HG02973 (cell line): ENCODE results near the gene TRIM63.
A peak's percentile ranks its signal among the peaks of the same experiment; 100 is the strongest.

Experiments used
- ATAC-seq: cut with Tn5 transposase; IDR thresholded peaks from one replicate; pipeline ENCODE4 v1.9.1; 2021; ENCODE audit warnings: moderate library complexity; ENCODE audit not compliant: unreplicated experiment

TRIM63 gene

GRCh38 chr1:26035959-26036755 is 31.3 kb downstream of the TRIM63 start:
- peak; percentile 51 for ATAC-seq

DNA sequence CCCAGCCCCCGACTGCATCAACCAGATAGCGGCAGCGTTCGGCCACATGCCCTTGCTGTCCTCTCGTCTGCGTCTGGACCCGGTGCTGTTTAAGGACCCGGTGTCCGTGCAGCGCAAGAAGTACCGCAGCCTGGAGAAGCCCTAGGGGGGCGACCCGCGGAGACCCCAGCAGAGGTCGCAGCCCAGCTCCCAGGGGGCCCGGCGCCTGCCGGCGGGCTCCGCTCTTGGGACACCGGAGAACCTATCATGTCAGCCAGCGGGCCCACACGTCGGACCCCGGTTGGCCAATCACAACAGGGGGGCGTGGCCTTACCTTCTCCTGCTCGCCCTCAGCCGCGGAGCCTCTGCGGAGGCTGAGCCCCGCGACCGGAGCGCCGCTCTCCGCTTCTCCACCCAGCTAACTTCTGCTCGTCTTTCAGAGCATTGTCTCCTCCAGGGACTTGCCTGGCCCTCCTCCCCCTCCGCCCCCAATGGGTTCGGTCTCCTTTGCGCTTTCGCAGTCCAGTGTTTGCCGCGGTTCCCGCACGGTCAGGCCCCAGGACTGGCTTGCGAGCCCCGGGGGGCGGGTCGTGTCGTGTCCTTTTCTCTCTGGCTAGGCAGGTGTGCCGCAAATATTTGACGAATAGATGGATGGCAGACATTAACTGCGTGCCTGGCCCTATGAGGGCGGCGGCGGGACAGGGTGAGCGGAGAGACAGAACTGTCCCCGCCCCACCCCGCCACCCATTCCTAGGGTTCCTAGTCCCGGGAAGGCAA is 32.0 kb downstream of the TRIM63 start:
- peak; percentile 82 for ATAC-seq

DNA sequence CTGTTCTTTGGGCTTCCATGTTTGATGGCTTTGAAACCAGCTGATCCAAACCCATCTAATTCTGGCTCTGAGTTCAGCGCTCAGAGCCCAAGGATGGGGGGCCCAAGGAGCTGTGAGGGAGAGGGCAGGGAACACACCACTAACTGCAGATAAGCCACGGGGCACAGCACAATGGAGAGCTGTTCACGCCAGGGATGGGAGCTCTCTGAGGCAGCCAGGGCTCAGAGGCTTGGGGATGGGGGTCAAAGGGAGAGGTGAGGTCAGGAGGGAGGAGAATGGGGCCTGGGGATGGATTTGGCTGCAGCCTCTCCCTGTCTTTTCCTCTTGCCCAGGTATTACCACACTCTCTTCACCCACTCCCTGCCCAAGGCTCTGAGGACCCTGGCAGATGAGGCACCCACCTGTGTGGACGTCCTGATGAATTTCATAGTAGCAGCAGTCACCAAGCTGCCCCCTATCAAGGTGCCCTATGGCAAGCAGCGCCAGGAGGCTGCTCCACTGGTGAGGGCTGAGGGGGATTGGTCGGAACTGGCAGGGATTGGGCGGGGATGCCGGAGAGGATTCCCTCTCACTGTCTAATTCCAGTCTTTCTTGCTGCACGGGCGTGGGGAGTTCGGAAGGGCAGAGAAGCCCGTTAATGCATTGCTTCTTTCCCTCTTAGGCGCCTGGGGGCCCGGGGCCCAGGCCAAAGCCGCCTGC is 32.8 kb downstream of the TRIM63 start:
- no peak for ATAC-seq

GRCh38 chr1:26032656-26033357 is 34.6 kb downstream of the TRIM63 start:
- no peak for ATAC-seq

DNA sequence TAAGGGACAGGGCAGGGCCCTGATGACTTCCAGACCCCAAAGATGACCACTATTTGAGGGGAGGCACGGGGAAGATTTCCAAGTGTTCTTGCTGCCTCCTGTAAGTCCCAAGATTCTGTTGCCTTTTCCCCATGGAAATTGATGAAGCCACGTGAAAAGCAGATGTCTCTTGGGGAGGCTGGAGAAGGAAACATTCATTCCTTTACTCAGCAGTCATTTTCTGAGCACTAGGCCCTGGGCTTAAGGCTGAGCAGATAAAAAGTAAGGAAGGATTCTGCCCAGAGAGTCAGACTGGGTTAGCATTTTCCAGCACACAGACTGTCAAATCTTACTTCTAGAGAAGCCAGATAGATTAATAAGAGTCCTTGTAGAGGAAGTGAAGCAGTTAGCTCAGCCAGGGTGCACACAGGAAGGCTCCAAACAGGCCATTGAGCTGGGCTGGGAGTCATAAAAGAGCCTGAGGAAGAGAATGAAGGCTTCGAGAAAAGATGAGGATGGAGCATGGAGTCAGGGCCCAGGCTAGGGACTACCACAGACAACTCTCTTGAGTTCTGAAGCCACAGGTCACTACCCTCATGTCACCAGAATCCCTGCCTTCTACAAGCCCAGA is 35.7 kb downstream of the TRIM63 start:
- no peak for ATAC-seq

DNA sequence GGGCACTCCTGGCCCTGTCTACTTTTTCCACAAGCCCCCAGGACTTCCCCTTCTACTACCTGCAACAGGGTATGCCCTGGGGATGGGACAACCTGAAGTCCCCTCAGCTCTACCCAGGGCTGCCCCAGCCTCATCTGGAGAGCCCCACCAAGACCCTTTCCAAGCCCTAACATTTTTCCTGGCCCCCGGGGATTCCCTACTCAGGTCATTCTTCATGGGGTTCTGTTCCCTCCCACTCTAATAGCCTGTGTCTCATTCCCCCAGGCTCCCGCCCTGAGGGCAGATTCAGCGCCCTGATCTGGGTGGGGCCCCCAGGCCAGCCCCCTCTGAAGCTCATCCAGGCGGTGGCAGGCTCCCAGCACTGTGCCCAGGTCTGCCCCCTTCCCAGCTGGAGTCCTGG is 36.2 kb downstream of the TRIM63 start:
- no peak for ATAC-seq

- ATAC-seq = no peak
Observed at GRCh38 chr1:26029864-26030481, 37.5 kb downstream of the TRIM63 start.

DNA sequence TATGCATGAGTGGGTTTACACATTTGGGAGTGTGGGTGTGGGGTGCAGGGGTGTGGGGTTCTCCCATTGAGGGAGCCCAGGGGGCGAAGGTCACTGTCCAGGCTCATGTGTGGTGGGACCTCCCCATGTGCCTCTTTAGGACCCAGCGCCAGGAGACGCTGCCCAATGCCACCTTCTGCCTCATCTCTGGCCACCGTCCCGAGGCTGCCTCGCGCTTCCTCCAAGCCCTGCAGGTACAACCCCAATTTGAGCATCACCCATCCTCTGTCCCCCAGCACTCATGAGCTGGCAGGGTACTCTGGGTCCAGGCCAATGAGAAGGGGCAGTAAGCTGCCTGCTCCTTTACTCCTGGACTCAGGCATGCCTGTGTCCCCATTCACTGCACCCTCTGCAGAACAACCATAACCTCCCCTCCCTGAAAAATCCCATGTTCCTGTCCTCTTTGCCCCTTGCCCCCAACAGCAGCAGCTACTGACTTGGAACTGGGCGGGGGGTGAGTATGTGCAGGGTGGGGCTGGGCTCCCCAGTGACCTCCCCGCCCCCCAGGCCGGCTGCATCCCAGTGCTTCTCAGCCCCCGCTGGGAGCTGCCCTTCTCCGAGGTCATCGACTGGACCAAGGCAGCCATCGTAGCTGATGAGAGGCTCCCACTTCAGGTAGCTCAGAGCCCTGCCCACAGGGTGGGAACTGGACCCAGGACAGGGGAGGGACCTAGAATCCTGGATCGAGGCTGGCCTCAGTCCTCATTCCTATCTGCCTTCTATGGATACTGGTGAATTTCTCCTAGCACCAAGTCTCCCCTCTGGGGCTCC is 38.2 kb downstream of the TRIM63 start:
- ATAC-seq = no peak

DNA sequence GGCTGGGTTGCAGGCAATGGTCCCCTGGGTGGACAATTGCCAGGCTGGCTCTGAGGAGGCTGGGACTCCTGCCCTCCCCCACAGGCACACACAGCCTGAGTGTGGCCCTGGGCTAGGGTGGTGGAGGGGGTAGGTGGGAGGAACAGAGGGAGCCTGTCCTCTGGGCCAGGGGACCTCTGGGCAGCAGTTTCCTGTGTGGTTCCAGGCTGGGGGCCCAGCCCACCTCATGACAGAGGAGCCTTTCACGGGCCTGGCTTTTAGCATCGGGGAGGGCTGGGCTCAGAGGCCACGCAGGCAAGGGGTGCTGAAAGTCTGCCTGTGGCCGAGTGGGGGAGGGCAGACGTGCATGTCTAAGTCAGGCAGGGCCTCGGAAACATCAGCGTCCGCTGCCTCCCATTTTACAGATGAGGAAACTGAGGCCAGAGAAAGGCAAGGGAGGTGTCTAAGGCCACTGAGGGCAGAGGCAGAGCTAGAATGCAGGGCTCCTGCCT is 38.9 kb downstream of the TRIM63 start:
- ATAC-seq = no peak

DNA sequence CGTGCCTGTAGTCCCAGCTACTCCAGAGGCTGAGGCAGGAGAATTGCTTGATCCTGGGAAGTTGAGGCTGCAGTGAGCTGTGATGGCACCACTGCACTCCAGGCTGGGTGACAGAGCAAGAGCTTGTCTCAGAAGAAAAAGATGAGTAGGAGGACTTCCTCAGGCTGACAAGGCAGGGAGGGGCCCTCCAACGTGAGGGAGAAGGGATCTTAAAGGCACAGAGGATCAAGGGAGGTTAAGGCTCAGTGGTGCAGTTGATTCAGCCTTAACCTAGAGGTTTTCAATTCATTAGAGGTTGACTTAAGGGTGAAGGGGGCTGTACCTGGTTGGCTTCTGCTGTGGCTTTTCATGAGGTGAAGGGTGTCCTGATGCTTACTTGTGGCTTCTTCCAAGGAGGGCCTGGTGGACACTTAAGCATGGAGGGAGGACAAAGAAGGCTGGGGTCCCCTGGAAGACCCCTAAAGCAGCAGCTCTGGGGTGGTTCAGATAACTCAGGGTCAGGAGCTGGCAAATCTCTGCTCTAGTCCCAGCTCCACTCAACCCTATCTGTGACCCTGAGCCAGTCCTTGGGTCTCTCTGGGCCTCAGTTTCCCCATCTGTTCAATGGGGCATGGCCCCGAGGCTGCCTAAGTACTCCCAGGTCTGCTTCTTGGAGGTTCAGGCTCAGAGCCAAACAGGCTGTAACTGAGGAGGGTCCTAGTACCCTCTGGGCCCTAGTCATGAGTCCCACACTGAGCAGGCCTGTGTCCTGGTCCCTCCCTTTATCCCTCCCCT is 39.5 kb downstream of the TRIM63 start:
- ATAC-seq = no peak

- ATAC-seq = no peak
Observed at GRCh38 chr1:26025517-26025916, 41.9 kb downstream of the TRIM63 start.

GRCh38 chr1:26025060-26025459 is 42.4 kb downstream of the TRIM63 start:
- ATAC-seq = no peak

DNA sequence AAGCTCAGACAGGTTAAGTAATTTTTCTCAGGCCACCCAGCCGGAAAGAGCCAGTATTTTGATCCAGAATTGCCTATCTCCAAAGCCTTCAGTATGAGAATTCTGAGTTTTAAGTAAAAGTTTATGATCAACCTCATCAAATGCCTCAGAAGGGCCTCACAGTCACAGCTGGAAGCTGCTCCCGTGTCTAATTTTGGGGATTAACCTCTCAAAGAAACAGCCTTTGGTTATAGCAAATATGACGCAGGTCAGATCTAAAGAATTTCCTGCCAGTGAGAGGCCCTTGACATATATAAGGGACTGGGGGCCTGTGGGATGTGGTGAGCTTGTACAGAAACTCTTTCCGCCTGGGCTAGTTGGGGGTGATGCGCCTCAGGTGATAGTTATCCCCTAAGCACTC is 43.6 kb downstream of the TRIM63 start:
- ATAC-seq = no peak

- ATAC-seq = no peak
Observed at GRCh38 chr1:26023009-26023408, 44.4 kb downstream of the TRIM63 start.

DNA sequence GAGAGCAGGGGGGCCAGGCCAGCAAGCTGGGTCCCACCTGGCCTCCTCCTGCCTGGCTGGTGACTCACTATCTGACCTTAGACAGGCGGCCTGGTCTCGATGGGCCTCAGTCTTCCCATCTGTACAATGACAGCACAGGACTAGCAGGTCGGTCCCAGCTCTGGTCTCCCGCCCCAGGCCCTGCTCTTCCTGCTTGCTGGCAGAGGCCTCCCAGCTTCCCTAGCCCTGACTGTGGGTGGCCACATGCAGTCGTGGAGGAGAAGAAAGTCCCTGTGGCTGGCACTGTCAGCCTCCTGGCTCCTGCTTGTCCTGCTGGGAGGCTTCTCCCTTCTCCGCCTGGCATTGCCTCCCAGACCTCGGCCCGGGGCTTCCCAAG is 45.0 kb downstream of the TRIM63 start:
- no peak for ATAC-seq

DNA sequence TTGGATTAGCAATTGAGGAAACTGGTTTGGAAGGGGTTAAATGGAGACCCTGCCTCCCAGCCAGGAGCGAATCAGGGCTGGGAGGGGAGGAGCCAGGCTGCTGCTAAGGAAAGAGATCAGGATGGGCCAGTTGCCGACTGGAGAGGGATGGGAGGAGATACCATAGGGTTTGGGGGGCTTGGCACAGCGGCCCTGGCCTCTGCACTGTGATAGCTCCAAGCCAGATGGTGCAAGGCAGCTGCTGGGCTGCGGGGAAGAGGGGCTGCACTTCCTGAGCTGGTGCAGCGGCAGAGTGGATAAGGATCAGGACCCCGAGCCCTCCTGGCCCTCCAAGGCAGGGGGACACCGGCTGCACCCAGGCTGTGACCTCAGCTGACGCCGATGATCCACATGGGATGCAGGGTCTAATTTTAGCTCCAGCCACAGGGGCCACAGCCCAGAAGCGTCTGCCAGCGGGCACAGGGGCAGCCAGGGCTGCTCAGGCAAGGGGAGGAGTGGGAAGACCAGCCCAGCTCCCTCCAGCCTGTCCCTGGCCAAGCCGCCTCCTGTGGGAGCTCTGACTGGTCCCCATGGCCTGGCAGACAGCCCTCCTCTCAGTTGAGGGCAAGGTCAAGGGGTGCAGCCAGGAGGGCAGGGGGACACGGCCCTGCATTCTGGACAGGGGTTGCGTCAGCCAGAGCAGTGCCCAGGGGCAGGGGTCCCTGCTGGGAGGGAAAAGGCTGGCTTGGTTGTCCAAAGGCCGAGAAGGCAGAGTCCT is 45.6 kb downstream of the TRIM63 start, which contains the start of gene EXTL1:
TSS of gene EXTL1 (plus strand) at position 129 of the 757 bp plus-strand sequence. CDS start 872 bp downstream, outside the sequence.
- ATAC-seq = no peak

DNA sequence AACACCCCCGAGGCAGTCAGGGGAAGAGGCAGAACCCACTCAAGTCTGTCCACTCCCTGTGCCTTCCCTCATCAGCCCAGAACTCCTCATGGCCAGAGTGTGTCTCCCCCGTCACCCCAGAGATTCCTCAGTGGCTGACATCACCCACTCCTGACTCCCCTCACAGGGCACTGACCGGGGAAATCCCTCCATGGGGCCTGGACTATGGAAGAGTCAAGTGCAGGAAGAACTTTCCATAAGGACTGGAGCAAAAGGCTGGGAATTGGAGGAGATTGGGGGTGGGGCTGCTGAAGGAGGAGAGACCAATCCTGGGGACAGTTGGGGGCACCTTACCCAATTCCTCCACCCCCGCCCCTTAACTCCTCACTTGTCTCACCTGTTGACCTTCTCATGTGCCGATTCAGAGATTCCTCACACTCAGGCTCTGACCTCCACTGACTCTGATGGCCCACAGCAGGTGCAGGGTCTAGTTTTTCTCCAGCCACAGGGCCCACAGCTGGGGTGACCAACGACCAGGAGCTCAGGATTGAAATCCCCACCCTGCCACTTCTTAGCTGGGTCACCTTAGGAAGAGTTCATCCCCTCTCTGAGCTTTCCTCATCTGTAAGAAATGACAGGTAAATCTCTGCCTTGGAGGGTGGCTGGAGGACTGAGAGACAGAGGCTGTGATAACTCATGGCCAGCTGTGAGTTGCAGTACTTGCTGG is 46.3 kb downstream of the TRIM63 start:
- no peak for ATAC-seq
